IPS DF 4.7 (cell line): Measurements from ENCODE around the gene PRICKLE2.

Source experiments
- DNase-seq: peaks from one replicate; pipeline ENCODE4 v3.0.0-alpha.2; 2013; ENCODE audit warnings: low spot score; ENCODE audit errors: extremely low read depth

Gene PRICKLE2

DNA sequence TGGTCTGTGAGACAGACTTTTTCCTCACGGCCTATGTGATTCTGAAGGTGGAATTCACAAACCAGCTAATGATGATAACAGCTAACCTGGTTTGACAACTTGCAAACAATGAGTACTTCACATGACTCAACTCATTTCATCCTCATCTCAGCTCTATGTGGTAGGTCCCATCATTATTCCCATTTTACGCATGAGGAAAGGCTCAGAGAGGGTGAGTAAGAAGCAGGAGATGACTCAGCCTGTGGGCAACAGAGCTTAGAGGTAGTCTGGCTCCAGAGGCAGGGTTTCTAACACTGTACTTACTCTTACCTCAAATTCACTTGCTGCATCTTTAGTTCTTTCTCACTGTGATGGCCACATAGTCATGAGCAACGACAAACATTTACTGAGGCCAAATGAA, 176.1 kb downstream of the PRICKLE2 start:
- DNase-seq = no peak

DNA sequence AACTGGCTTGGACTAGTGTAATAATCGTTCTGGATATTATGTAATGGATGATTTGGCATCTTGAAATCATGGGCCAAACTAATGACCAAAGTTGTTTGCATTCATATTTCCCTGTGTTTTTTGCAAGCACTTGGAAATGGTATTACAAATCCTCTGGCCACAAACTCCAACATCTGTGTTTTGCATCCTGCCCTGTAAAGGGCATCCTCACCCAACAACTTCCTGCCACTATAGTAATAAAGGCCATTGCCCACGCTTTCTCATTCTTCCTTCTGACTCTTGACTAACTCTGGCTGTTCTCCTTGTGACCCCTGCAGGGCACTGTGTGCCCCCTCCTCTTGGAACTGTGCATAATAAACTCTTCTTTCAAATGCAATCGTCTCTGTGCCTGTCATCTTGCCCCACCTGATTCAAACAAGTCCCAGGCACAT, 176.6 kb downstream of the PRICKLE2 start:
- no peak for DNase-seq

DNA sequence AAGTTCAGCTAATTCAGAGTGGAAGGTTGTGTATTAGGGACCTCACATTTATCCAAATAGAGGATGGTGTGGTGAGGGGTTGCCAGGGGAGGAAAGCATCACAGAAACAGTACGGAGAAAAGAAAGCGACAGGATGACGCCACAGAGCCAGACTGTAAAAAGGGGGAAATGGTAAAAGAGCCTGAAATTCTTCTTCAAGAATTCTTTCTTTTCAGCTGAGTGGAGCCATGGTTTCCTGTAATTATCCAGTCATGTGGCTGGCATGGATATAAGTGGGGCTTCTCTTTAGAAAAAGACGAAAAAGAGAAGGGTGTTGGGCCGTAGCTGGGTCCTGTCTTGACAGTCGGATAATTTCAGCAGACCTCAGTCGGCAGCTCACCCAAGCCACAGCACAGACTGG, 177.5 kb downstream of the PRICKLE2 start:
- DNase-seq = no peak

DNA sequence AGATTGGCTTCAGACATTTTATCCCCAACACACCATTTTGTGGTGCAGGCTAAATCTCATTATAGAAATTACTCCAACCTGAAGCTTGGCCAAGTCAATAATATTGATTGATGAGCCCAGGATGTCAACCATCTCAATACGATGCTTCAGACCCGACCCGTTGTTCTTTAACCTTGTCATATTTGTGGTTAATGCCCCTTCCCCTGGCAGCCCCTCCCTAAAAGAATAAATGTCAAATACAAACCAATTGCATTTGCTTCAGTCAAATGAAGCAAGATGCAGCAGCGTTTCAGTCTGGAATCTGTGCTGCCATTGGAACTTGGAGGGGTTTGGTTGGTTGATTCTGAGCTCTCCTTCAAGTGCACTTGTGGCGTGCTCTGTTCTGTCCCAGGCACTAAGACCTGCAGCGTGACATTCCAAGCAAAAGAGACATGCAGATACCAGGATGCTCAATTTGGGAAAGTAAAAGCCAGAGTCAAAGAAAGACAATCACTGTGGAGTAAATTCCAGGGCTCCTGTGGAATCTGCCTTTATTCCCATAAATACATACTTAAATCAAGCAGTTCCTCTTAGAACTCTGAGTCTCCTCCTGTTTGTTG, 178.2 kb downstream of the PRICKLE2 start:
- DNase-seq = no peak

DNA sequence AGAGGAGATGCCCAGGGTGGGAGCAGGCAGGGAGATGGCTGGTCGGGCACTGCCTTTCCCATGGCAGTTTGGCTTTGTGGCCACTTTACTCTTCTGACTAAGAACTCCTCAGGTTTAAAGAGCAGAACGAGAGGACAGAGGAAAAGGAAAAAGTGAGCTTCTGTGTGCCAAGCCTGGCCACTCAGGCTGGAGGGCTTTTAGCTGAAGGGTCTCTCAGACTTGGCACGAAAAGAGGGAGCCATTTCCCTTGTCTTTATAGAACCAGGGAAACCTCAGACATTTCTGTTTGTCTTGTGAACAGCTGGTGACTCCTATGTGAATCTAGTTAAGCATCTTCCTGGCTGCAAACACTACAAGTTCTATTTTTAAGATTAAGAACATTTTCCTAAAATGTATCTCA, 178.7 kb downstream of the PRICKLE2 start:
- DNase-seq = no peak

DNA sequence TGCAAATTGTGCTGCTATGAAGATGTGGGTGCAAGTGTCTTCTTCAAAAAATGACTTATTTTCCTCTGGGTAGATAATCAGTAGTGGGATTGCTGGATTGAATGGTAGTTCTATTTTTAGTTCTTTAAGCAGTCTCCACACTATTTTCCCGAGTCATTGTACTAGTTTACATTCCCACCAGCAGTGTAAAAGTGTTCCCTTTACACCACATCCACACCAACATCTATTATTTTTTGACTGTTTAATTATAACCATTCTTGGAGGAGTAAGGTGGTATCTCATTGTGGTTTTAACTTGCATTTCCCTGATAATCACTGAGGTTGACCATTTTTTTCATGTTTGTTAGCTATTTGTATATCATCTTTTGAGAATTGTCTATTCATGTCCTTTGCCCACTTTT, 182.3 kb downstream of the PRICKLE2 start:
- DNase-seq = no peak
